Body of pancreas (tissue), 4 donors: ENCODE results near the gene NGEF.

ENCODE experiments used
- CTCF ChIP-seq, 7 experiments: fragments of 450-650 bp in 4 of 7; fragments of 200-600 bp in 3 of 7; sonication (generic) in 3 of 7; IDR thresholded peaks; one replicate each; pipeline ENCODE4 v1.5.1; 2016 to 2019; ENCODE audit warnings: antibody characterized with exemption in 7 of 7
- POLR2A ChIP-seq, 3 donors: fragments of 450-650 bp; IDR thresholded peaks; one replicate each; pipeline ENCODE4 v1.6.1; 2016; ENCODE audit warnings: antibody characterized with exemption in 3 of 3, mild to moderate bottlenecking in 2 of 3

DNA sequence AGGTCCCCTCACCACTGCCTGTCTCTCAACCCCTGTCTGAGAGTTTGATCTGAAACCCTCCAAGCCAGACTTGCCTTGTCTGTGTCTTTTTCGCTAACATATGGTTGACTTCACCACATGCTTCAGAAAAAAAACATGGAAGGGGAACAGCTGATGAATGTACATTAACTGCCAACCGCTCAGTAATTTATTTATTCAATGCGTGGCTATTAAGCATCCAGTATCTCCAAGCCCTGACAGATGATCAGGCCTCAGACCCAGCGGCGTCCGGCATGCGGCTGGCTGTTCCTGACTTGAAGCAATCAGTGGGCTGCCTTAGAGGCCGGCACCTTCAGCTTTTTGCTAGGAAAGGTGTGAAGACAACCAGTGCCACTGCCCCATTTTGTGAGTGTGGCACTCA lies 62.3 kb downstream of the NGEF start:
- no peak for TF ChIP-seq CTCF (IDR thresholded peaks at IDR 0.05)
- TF ChIP-seq POLR2A (IDR thresholded peaks at IDR 0.05) = no peak
